Panc1 (cell line): ENCODE results near the gene EYA2. TPM values are rescaled to one million over a fixed set of nuclear protein-coding genes. Genes with fewer than 3 reads are reported as not detected.

Experiments
- ATAC-seq: fragments of 200-7000 bp; cut with Tn5 transposase; 2 replicates; pipeline ENCODE4 v1.9.1; 2020; ENCODE audit warnings: mild to moderate bottlenecking, moderate library complexity
- BruUV-seq: library from RNA; stranded (reverse); fragments of 400-500 nt; replicated peaks from 2 replicates; lab custom pipeline; 2021; lab: Mats Ljungman, UMichigan
- CTCF ChIA-PET: fragments of 300-600 bp; sonication (Branson Sonifier 250); formaldehyde crosslinking; loops from one replicate; lab custom pipeline; 2022; ENCODE audit warnings: antibody characterized with exemption; lab: Charles Lee
- POLR2A ChIA-PET: fragments of 300-600 bp; sonication (Branson Sonifier 250); formaldehyde crosslinking; loops from one replicate; lab custom pipeline; 2022; ENCODE audit warnings: antibody characterized with exemption; lab: Charles Lee
- DNase-seq: peaks from one replicate; pipeline ENCODE4 v3.0.0-alpha.2; 2010; ENCODE audit warnings: low read depth, low spot score
- H3K27ac ChIP-seq: 2 replicates; pipeline ENCODE4 v1.5.1; 2011; ENCODE audit warnings: mild to moderate bottlenecking, low read length, inconsistent platforms
- H3K27me3 ChIP-seq: fragments of 200-500 bp; sonication (Bioruptor generic); 2 replicates; pipeline ENCODE4 v1.6.0; 2014; ENCODE audit warnings: low read length, inconsistent platforms; ENCODE audit not compliant: control insufficient read depth, insufficient read depth
- H3K36me3 ChIP-seq: fragments of 200-500 bp; sonication (Bioruptor generic); 2 replicates; pipeline ENCODE4 v1.5.1; 2014; ENCODE audit warnings: inconsistent platforms, mild to moderate bottlenecking, low read length, moderate library complexity; ENCODE audit not compliant: control insufficient read depth, insufficient read depth
- H3K4me1 ChIP-seq: 2 replicates; pipeline ENCODE4 v1.5.1; 2011; ENCODE audit warnings: inconsistent platforms, mild to moderate bottlenecking, low read length, moderate library complexity; ENCODE audit not compliant: control insufficient read depth, insufficient read depth
- H3K4me3 ChIP-seq, 2 experiments: 2 replicates each; pipeline ENCODE4 v1.5.1; 2011 to 2012; ENCODE audit warnings: low read depth in 2 of 2, low read length in 2 of 2, mild to moderate bottlenecking in 2 of 2, inconsistent platforms in 1 of 2, moderate library complexity in 1 of 2
- H3K9me3 ChIP-seq: fragments of 200-500 bp; sonication (Bioruptor generic); 2 replicates; pipeline ENCODE4 v1.5.1; 2014; ENCODE audit warnings: low read depth, mild to moderate bottlenecking, inconsistent platforms, low read length, moderate library complexity; ENCODE audit not compliant: control insufficient read depth, insufficient read depth
- POLR2AphosphoS5 ChIP-seq: IDR thresholded peaks from 2 replicates; pipeline ENCODE4 v1.6.1; 2012; ENCODE audit warnings: mild to moderate bottlenecking, low read depth, low read length, moderate library complexity
- SIN3A ChIP-seq: IDR thresholded peaks from 2 replicates; pipeline ENCODE4 v1.6.1; 2012; ENCODE audit warnings: low read depth, mild to moderate bottlenecking, low read length, moderate library complexity, borderline replicate concordance; ENCODE audit not compliant: insufficient read depth
- TCF7L2 ChIP-seq: IDR thresholded peaks from 2 replicates; pipeline ENCODE4 v1.6.1; 2011; ENCODE audit warnings: mild to moderate bottlenecking, low read depth, low read length, inconsistent platforms
- in situ Hi-C: cut with HindIII; loops from 2 replicates; pipeline ENCODE4 v1.10.0; 2016; ENCODE audit warnings: low sequenced_read_pairs, low pct_unique_long_range_greater_than_20kb
- intact Hi-C: fragments of 100-400 bp; cut with micrococcal nuclease; formaldehyde crosslinking; loops from one replicate; pipeline ENCODE4 v1.10.0; 2022; ENCODE audit not compliant: unreplicated experiment
- total RNA-seq: library from RNA; stranded (reverse); gene quantifications from one replicate; pipeline ENCODE4 v1.2.1, GENCODE V29; 2021; ENCODE audit not compliant: unreplicated experiment
- TF ChIP-seq, protein P1 (sequence below): fragments of 450-650 bp; IDR thresholded peaks from 2 replicates; pipeline ENCODE4 v1.5.1; 2017; ENCODE audit warnings: mild to moderate bottlenecking
- TF ChIP-seq, protein P2 (sequence below), 2 experiments: IDR thresholded peaks; 2 replicates each; pipeline ENCODE4 v1.6.1; 2011 to 2012; ENCODE audit warnings: low read depth in 2 of 2, control low read depth in 1 of 2, low read length in 1 of 2, mild to moderate bottlenecking in 1 of 2, moderate library complexity in 1 of 2; ENCODE audit not compliant: insufficient read depth in 1 of 2

The EYA2 gene
- total RNA-seq, 1 experiment from 2014 or later: 1.9 TPM

GRCh38 chr20:47223896-47224295 is 329.3 kb downstream of the EYA2 start:
- no peak for DNase-seq
- in situ Hi-C loops (no loop called here), intact Hi-C loops (no loop called here)
- Histone ChIP-seq H3K4me1 (no peaks in the 10 kb centered on the region), H3K4me3 (no peak overlapping the region), H3K9me3 (no peaks in the 10 kb centered on the region), H3K36me3 (peaks cover 9% of the 10 kb centered on the region), H3K27me3 (no peaks in the 10 kb centered on the region), H3K27ac (no peak overlapping the region)
- no TSS peak for BruUV-seq
- TF ChIP-seq POLR2AphosphoS5 (no peak), TCF7L2 (no peak)
- TF ChIP-seq, protein P1, sequence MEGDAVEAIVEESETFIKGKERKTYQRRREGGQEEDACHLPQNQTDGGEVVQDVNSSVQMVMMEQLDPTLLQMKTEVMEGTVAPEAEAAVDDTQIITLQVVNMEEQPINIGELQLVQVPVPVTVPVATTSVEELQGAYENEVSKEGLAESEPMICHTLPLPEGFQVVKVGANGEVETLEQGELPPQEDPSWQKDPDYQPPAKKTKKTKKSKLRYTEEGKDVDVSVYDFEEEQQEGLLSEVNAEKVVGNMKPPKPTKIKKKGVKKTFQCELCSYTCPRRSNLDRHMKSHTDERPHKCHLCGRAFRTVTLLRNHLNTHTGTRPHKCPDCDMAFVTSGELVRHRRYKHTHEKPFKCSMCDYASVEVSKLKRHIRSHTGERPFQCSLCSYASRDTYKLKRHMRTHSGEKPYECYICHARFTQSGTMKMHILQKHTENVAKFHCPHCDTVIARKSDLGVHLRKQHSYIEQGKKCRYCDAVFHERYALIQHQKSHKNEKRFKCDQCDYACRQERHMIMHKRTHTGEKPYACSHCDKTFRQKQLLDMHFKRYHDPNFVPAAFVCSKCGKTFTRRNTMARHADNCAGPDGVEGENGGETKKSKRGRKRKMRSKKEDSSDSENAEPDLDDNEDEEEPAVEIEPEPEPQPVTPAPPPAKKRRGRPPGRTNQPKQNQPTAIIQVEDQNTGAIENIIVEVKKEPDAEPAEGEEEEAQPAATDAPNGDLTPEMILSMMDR: no peak
- TF ChIP-seq, protein P2, sequence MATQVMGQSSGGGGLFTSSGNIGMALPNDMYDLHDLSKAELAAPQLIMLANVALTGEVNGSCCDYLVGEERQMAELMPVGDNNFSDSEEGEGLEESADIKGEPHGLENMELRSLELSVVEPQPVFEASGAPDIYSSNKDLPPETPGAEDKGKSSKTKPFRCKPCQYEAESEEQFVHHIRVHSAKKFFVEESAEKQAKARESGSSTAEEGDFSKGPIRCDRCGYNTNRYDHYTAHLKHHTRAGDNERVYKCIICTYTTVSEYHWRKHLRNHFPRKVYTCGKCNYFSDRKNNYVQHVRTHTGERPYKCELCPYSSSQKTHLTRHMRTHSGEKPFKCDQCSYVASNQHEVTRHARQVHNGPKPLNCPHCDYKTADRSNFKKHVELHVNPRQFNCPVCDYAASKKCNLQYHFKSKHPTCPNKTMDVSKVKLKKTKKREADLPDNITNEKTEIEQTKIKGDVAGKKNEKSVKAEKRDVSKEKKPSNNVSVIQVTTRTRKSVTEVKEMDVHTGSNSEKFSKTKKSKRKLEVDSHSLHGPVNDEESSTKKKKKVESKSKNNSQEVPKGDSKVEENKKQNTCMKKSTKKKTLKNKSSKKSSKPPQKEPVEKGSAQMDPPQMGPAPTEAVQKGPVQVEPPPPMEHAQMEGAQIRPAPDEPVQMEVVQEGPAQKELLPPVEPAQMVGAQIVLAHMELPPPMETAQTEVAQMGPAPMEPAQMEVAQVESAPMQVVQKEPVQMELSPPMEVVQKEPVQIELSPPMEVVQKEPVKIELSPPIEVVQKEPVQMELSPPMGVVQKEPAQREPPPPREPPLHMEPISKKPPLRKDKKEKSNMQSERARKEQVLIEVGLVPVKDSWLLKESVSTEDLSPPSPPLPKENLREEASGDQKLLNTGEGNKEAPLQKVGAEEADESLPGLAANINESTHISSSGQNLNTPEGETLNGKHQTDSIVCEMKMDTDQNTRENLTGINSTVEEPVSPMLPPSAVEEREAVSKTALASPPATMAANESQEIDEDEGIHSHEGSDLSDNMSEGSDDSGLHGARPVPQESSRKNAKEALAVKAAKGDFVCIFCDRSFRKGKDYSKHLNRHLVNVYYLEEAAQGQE (IDR thresholded peaks at IDR 0.05; ENCODE audit: insufficient read depth in 1 of 2, low read depth in 2 of 2, low read length in 1 of 2): no peak
- ChIA-PET POLR2A (no interaction called here), CTCF (no interaction called here)
- ATAC-seq: no peak

- ATAC-seq (no peak), DNase-seq (no peak)
- Histone ChIP-seq H3K4me3 (no peak overlapping the region), H3K4me1 (no peaks in the 10 kb centered on the region), H3K27ac (no peak overlapping the region), H3K27me3 (no peaks in the 10 kb centered on the region), H3K9me3 (no peaks in the 10 kb centered on the region), H3K36me3 (peaks cover 9% of the 10 kb centered on the region)
- intact Hi-C loops (no loop called here), in situ Hi-C loops (no loop called here)
- no TSS peak for BruUV-seq
- CTCF ChIA-PET: no interaction called here
- no peak for TF ChIP-seq POLR2AphosphoS5
- no peak for TF ChIP-seq SIN3A
- TF ChIP-seq, protein P2 (IDR thresholded peaks at IDR 0.05; ENCODE audit: insufficient read depth in 1 of 2, low read depth in 2 of 2, low read length in 1 of 2): no peak
- TF ChIP-seq TCF7L2: no peak
- TF ChIP-seq, protein P1: no peak
- POLR2A ChIA-PET: no interaction called here
Measured at GRCh38 chr20:47224300-47224791, 329.7 kb downstream of the EYA2 start.
